ENCODE measurements around the gene SLC6A17.

SLC6A17 gene

GRCh38 chr1:110245876-110246620, 95.8 kb downstream of the SLC6A17 start (continued):
- TF ChIP-seq TSHZ2 (CRISPR knock-in tag; IDR thresholded peaks at IDR 0.05) (no peak), ARNTL (CRISPR knock-in tag; IDR thresholded peaks at IDR 0.05; ENCODE audit: borderline replicate concordance, low read depth) (no peak), CSDC2 (CRISPR knock-in tag; IDR thresholded peaks at IDR 0.05) (no peak), RARB (CRISPR knock-in tag; IDR thresholded peaks at IDR 0.05) (no peak), SNAI2 (CRISPR knock-in tag; IDR thresholded peaks at IDR 0.05) (no peak), ZNF8 (CRISPR knock-in tag; IDR thresholded peaks at IDR 0.05) (no peak), PPARA (CRISPR knock-in tag; IDR thresholded peaks at IDR 0.05; ENCODE audit: borderline replicate concordance) (no peak)

- ATAC-seq, result no peak
- TF ChIP-seq CREB5 (CRISPR knock-in tag; IDR thresholded peaks at IDR 0.05; ENCODE audit: low read depth), result no peak
- TF ChIP-seq SNAI2 (CRISPR knock-in tag; IDR thresholded peaks at IDR 0.05), result no peak
Observed at GRCh38 chr1:110248746-110249145, 98.5 kb downstream of the SLC6A17 start.

- TF ChIP-seq ARNTL (CRISPR knock-in tag; IDR thresholded peaks at IDR 0.05; ENCODE audit: borderline replicate concordance, low read depth), result no peak
- no peak for TF ChIP-seq SNAI2 (CRISPR knock-in tag; IDR thresholded peaks at IDR 0.05)
- no peak for TF ChIP-seq CSDC2 (CRISPR knock-in tag; IDR thresholded peaks at IDR 0.05)
- TF ChIP-seq ZFP3 (CRISPR knock-in tag; IDR thresholded peaks at IDR 0.05), result no peak
- no peak for TF ChIP-seq RARB (CRISPR knock-in tag; IDR thresholded peaks at IDR 0.05)
- TF ChIP-seq TCF4 (CRISPR knock-in tag; IDR thresholded peaks at IDR 0.05; ENCODE audit: borderline replicate concordance), result no peak
- TF ChIP-seq CREB5 (CRISPR knock-in tag; IDR thresholded peaks at IDR 0.05; ENCODE audit: low read depth), result no peak
- TF ChIP-seq ZNF8 (CRISPR knock-in tag; IDR thresholded peaks at IDR 0.05), result no peak
- TF ChIP-seq GLIS3 (CRISPR knock-in tag; IDR thresholded peaks at IDR 0.05), result no peak
- TF ChIP-seq TSHZ2 (CRISPR knock-in tag; IDR thresholded peaks at IDR 0.05), result no peak
- TF ChIP-seq BACH2 (CRISPR knock-in tag; IDR thresholded peaks at IDR 0.05; ENCODE audit: borderline replicate concordance), result no peak
- TF ChIP-seq ESRRG (CRISPR knock-in tag; IDR thresholded peaks at IDR 0.05), result no peak
- TF ChIP-seq PATZ1 (CRISPR knock-in tag; IDR thresholded peaks at IDR 0.05; ENCODE audit: borderline replicate concordance), result no peak
- no peak for ATAC-seq
Observed at GRCh38 chr1:110249256-110249655, 99.0 kb downstream of the SLC6A17 start.

- no peak for ATAC-seq
- TF ChIP-seq ZNF565 (CRISPR knock-in tag; conservative IDR thresholded peaks at IDR 0.05; ENCODE audit: low read depth), result no peak
- peak; percentile 12; the same call in 1 of the 2 replicates for TF ChIP-seq TCF4 (CRISPR knock-in tag; IDR thresholded peaks at IDR 0.05; ENCODE audit: borderline replicate concordance)
Observed at GRCh38 chr1:110250008-110250407, 99.7 kb downstream of the SLC6A17 start.
